HG03558 (cell line): Measurements from ENCODE around the gene SLCO3A1.

Experiments used
- ATAC-seq: cut with Tn5 transposase; IDR thresholded peaks from one replicate; pipeline ENCODE4 v1.9.1; 2021; ENCODE audit warnings: moderate number of reproducible peaks; ENCODE audit not compliant: unreplicated experiment; ENCODE audit errors: extremely low read depth

SLCO3A1 gene

DNA sequence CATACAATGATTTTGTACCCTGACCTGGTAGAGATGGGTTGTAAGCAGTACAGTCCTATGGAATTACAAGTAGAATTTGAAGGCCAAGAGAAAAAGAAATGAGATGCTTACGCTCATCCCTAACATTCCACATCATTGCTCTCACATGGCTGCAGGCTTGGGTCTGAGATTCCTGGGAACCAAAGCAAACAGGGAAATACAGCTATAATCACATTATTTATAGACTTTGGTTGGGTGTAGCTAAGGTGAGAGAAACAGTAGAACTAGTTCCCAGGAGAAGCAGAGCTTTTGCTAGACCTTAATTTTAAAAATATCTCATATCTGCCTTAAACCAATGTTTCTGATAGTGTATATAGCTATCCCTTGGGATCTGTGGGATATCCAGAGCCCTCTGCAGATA lies 51.4 kb downstream of the SLCO3A1 start:
- ATAC-seq: no peak

DNA sequence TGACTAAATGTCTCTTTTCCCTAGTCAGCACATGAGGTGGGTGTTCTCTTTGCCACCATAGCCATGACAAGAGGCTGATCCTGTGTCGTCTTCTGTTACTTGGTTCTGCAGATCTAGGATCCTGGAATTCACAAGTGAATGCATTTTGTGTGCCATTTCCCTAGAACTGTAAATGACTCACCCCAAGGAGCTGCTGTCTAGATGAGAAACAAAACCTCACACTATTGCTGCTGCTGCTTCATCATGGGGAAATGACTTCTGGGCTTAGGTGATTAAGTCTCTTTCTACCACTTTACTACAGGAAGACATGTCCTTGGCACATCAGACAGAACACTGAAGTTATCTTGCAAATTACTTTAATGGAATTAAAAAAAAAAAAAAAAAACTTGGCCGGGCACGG lies 54.9 kb downstream of the SLCO3A1 start:
- no peak for ATAC-seq

DNA sequence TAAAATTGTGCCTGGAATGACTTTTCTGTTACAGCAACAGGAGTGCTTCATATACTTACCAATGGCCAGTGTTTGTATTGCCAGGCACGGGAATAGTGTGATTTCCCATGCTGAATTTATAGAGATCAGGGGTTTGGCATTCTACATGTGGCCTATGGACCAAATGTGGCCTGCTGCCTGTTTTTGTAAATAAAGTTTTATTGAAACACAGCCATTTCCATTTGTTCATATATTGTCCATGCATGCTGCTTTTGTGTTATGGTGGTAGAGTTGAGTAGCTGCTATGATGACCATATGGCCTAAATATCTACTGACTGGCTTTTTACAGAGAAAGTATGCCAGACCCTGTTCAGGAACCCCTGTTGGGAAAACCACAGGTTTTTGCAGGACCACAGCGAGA lies 55.6 kb downstream of the SLCO3A1 start:
- ATAC-seq: no peak

GRCh38 chr15:91909574-91909973 lies 56.1 kb downstream of the SLCO3A1 start:
- ATAC-seq: no peak

- no peak for ATAC-seq
These were observed 58.3 kb downstream of the SLCO3A1 start for GRCh38 chr15:91911844-91912243.

DNA sequence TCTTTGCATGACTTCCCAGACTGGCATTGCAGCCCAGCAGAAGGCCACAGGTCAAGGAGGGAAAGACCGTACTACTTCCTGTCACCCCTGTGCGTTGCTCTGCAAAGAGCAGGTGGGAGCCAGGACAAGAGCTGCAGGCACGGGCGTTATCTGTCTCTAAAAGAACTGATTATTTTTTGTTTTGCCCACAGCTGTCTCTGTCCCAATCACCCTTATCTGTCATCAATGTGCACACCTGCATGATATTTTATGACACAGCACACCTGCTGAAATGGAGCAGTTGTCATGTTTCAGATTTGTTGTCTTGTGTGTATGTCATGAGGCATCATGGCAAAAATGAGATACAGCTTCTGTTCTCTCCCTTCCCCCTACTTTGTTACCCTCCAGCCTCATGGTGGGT lies 58.8 kb downstream of the SLCO3A1 start:
- ATAC-seq: no peak

DNA sequence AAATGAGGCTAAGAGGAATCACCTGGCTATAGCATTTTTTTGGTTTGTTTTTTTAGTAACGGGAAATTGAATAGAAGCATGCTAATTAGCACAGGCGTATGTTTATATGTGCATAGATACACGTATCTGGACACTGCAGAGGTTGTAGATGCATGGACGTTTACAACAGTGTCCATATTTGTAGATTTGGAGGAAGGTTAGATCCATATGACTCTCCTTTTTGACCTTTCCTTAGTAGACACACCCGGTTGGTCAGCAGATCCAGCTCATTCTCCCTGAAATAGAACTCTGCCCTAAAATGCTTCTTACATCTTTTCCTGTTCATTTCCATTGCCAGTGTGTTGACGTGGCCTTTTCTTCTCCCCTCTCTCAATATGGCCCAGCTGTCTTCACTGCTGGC lies 60.1 kb downstream of the SLCO3A1 start:
- ATAC-seq: no peak

DNA sequence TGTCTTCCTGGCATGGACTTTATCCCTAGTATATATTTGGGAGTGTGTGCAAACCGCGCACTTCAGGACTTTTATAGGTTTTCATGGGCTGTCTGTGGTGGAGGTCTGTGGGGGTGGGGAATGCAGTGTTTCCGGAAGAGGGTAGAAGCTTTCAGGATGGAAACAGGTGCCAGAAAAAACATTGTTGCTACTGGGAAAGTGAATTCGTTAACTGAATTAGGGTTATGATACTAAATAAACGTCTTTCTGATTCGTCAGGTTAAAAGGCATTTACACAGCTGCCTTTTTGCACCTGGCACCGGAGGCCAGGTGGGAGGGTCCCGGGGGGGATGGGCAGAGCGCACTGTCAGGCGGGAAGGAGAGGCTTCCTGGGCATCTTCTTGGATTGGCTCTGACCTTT lies 62.1 kb downstream of the SLCO3A1 start:
- ATAC-seq: no peak

DNA sequence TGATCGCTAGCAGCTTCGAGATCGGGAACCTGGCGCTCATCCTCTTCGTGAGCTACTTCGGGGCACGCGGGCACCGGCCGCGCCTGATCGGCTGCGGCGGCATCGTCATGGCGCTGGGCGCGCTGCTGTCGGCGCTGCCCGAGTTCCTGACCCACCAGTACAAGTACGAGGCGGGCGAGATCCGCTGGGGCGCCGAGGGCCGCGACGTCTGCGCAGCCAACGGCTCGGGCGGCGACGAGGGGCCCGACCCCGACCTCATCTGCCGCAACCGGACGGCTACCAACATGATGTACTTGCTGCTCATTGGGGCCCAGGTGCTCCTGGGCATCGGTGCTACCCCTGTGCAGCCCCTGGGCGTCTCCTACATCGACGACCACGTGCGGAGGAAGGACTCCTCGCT lies 62.5 kb downstream of the SLCO3A1 start:
- no peak for ATAC-seq

GRCh38 chr15:91917686-91918360 lies 64.3 kb downstream of the SLCO3A1 start:
- ATAC-seq: no peak

DNA sequence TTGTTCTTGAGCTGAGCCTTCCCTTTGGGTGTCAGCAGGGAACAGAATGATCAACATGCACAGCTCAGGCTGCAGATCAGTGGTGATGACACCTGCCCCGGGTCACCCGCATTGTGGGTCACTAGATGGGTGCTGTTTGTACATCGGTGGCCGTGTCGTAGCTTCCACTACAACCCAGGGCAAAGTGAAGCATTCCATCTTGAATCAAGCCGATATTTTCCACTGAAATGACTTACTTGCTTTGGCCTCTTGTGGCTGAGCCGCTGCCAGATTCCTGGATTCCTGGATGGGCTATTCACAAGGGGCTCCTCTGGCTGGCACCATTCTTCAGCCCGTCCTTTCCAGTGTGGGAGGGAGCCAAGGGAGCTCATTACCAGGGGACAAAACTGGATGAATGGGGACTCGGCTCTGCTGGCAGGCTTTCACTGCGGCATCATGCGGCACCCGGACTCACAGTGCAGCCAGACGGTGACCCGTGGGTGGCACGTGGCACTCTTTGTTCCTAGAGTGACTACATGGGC lies 65.6 kb downstream of the SLCO3A1 start:
- ATAC-seq: no peak

GRCh38 chr15:91921188-91921842 lies 67.8 kb downstream of the SLCO3A1 start:
- ATAC-seq: no peak

GRCh38 chr15:91921843-91922198 lies 68.3 kb downstream of the SLCO3A1 start:
- ATAC-seq: no peak

DNA sequence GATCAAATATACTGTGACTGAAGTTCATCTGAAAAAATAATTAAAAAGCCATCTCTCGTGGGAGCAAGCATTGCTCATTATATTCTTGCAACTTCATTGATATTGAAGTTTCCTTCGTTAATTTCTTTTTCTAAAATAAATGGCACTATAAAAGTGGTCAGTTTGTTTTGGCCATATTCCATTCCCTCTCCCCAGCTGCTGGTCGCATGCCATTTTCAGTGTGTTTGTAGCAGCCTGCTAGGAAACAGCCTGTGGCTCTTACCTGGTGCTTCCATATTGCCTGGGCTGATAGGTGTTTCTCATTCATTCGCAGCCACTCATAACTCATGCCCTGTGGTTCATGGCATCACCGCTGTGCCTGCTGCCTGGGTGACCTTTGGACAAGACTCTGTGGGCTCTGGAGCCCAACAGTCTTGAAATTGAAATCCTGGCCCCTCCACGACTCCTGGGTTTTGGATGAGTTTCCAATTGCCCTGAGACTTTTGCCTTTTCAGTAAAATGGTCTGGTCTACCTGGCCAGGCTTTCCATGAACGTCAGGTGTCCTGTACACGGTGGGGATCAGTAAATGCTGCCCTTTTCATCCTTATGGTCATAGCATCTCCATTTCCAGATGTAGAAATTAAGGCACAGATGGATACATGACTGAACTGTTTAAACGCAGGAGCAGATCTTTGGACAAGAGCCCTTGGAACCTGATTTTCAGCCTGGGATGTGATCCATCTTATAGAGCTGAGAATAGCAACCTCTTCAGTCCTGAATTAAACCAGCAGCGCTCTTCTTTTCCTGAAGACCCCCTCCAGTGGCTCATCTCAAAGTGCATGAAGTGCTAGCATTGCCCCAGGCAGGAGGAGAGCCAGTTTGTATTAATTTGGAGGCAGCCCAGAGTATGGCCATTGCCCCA lies 69.4 kb downstream of the SLCO3A1 start:
- no peak for ATAC-seq

DNA sequence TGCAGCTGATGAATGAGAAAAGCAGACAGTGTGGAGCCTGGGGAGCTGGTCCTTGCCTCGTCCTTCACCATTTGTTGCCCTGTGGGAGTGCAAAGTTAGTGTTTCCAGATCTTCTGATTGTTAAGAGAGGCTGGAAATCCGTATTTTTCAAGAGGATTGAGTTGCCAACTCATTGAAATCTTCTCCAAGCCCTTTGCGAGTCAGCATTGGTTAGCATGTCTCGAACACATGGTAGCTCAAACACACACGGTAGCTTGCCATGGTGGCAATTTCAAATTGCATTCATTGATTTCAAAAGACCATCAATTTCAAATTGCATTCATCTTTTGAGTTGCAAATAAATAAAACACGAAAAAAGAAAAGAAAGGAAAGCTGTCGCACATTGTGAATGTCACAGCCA lies 70.7 kb downstream of the SLCO3A1 start:
- ATAC-seq: no peak

- no peak for ATAC-seq
These were observed 71.5 kb downstream of the SLCO3A1 start for GRCh38 chr15:91924837-91925495.

- ATAC-seq: no peak
These were observed 72.3 kb downstream of the SLCO3A1 start for GRCh38 chr15:91925794-91926193.

- ATAC-seq: no peak
These were observed 73.4 kb downstream of the SLCO3A1 start for GRCh38 chr15:91926908-91927270.

DNA sequence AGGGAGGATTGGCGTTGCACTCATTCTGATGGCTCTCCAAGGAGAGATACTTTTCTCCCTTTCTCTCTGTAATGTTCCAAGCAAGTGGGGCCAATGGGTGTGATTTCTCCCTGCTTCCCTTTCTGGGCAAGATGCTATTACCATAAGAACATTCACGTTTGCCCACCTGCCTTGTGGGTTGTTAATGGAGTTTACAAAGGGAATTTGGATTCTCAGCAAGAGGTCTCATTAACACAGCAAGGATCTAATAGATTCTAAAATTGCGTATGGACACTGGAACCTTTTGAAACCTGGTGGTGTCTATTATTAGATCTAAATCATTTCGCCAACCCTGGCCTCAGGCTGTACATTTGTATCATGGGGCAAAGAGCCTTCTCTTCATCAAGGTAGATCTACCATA lies 74.1 kb downstream of the SLCO3A1 start:
- ATAC-seq: no peak

- ATAC-seq: no peak
These were observed 75.2 kb downstream of the SLCO3A1 start for GRCh38 chr15:91928675-91929074.

DNA sequence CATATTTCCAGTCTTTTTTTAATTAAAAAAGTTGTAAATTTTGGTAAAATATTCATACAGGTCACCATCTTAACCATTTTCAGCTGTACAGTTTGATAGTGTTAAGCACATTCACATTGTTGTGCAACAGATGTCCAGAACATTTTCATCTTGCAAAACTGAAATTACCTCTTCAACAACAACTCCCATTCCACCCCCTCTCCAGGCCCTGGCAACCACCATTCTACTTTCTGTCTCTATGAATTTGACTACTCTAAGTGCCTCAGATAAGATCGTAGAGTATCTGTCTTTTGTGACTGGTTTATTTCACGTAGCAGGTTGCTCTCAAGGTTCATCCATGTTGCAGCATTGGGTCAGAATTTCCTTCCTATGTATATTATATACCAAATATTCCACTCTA lies 76.0 kb downstream of the SLCO3A1 start:
- no peak for ATAC-seq
